ENCODE data around the gene CAPNS1. TPM values are rescaled to one million over a fixed set of nuclear protein-coding genes. Genes with fewer than 3 reads are reported as not detected.
A peak's percentile ranks its signal among the peaks of the same experiment; 100 is the strongest.

Gene CAPNS1
- total and polyA plus RNA-seq, 2 of the 13 experiments (the other 11 are each of a cell fraction or from before 2014, with no cell fraction given), result 322 to 526 TPM

DNA sequence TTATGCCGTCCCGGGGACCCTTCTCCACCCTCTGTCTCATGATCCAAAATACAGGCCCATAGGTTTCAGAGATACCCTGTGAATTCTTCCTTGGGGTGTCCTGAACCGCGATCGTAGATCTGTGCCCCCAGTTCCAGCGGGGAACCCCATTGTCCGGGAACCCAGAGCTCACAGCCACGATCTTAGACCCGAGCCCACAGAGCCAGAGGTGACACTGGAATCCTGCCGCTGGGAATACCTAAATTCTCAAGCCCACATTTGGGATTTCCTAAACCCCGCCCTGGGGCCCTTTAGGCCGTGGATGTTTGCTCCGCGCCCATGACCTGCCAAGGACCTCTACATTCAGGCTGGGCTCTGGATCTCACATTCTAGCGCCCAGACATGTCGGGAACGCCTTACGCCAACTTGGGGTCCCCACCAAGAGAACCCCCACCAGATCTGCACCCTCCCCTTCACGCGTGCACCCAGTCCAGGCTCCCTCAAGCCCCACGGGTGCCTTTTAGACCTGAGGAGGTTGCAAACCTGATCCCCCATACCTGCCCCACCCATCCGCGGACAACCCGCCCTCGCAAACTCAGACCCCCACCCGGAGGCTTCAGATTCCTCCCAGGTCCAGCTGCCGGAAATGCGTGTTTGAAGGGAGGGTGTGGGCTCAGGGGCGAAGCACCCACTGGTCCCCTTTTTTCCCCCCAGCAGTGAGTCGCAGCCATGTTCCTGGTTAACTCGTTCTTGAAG lies 605 bp downstream of the CAPNS1 start (continued):
- TF ChIP-seq ZNF577 (CRISPR knock-in tag; IDR thresholded peaks at IDR 0.05; ENCODE audit: borderline replicate concordance, low read depth) (no peak), XBP1 (CRISPR knock-in tag; IDR thresholded peaks at IDR 0.05) (no peak), ZXDC (CRISPR knock-in tag; IDR thresholded peaks at IDR 0.05) (0 out of 2 replicates have a peak, but pooled peaks have one; percentile 31), CBX5 (CRISPR knock-in tag; IDR thresholded peaks at IDR 0.05; ENCODE audit: borderline replicate concordance) (no peak), SP5 (CRISPR knock-in tag; IDR thresholded peaks at IDR 0.05; ENCODE audit: borderline replicate concordance, low read depth) (no peak), RARA (CRISPR knock-in tag; IDR thresholded peaks at IDR 0.05) (no peak), NCOA2 (CRISPR knock-in tag; IDR thresholded peaks at IDR 0.05) (no peak), ZNF761 (CRISPR knock-in tag; conservative IDR thresholded peaks at IDR 0.05) (no peak), ZNF564 (CRISPR knock-in tag; IDR thresholded peaks at IDR 0.05) (no peak), ZNF749 (CRISPR knock-in tag; IDR thresholded peaks at IDR 0.05; ENCODE audit: borderline replicate concordance) (no peak)

All from HepG2 (cell line).